ENCODE measurements around the gene TRAM2.

TRAM2 gene

GRCh38 chr6:52523378-52524142 lies 53.3 kb downstream of the TRAM2 start:
- H3K4me1 ChIP-seq (ENCODE audit: control insufficient read depth in 1 of 2, insufficient read depth in 2 of 2, low read length in 2 of 2): peaks cover 4 to 6% of the 10 kb centered on the region in 2 experiments
- H4K12ac ChIP-seq (ENCODE audit: low read depth, low read length): no peak overlapping the region
- peaks cover 0 to 2% of the 10 kb centered on the region in 2 experiments for H3K36me3 ChIP-seq (ENCODE audit: control insufficient read depth in 1 of 2, insufficient read depth in 2 of 2, low read length in 2 of 2)
- no peak overlapping the region for H2AK5ac ChIP-seq (ENCODE audit: low read length)
- H3K4me2 ChIP-seq (ENCODE audit: low read length): no peak overlapping the region
- no CpG with 5 or more reads among the region's 6 CpGs for WGBS (ENCODE audit: extremely low coverage, insufficient coverage, insufficient read length)
- H3K18ac ChIP-seq (ENCODE audit: low read length): no peak overlapping the region
- no peaks in the 10 kb centered on the region for H3K27me3 ChIP-seq (ENCODE audit: insufficient read depth, low read length)
- no peak overlapping the region for H4K91ac ChIP-seq (ENCODE audit: low read depth, low read length)
- DNase-seq: no peak
- H3K9ac ChIP-seq (ENCODE audit: low read length): no peak overlapping the region
- no peak overlapping the region for H2AFZ ChIP-seq (ENCODE audit: insufficient read depth, low read length, poor library complexity)
- no peak overlapping the region for H3K14ac ChIP-seq (ENCODE audit: low read length)
- no peaks in the 10 kb centered on the region for H3K9me3 ChIP-seq (ENCODE audit: insufficient read depth, low read depth, low read length)
- H3K27ac ChIP-seq (ENCODE audit: low read depth, low read length): no peak overlapping the region
- no peak overlapping the region for H3K4me3 ChIP-seq (ENCODE audit: low read depth, low read length)
- no peak overlapping the region for H2BK12ac ChIP-seq (ENCODE audit: low read length)
- H4K8ac ChIP-seq (ENCODE audit: low read depth, low read length): no peak overlapping the region
- no peak overlapping the region for H2BK120ac ChIP-seq (ENCODE audit: insufficient read depth, low read length, poor library complexity)
- H3K79me2 ChIP-seq (ENCODE audit: control insufficient read depth, insufficient read depth, low read length, poor library complexity): no peaks in the 10 kb centered on the region
- no peak overlapping the region for H3K23ac ChIP-seq (ENCODE audit: low read length)
- H3K4ac ChIP-seq (ENCODE audit: low read depth, low read length): no peak overlapping the region
- H3K79me1 ChIP-seq (ENCODE audit: low read length): no peaks in the 10 kb centered on the region
- no peak overlapping the region for H2BK5ac ChIP-seq (ENCODE audit: low read depth, low read length, poor library complexity)

GRCh38 chr6:52522655-52523054 lies 54.2 kb downstream of the TRAM2 start:
- Histone ChIP-seq H3K4me1 (ENCODE audit: control insufficient read depth in 1 of 2, insufficient read depth in 2 of 2, low read length in 2 of 2) (peaks cover 12% of the 10 kb centered on the region in 2 experiments), H3K27me3 (ENCODE audit: insufficient read depth, low read length) (no peaks in the 10 kb centered on the region), H3K79me2 (ENCODE audit: control insufficient read depth, insufficient read depth, low read length, poor library complexity) (peaks cover 3% of the 10 kb centered on the region), H2AFZ (ENCODE audit: insufficient read depth, low read length, poor library complexity) (no peak overlapping the region), H3K9ac (ENCODE audit: low read length) (no peak overlapping the region), H2BK5ac (ENCODE audit: low read depth, low read length, poor library complexity) (no peak overlapping the region), H2BK12ac (ENCODE audit: low read length) (no peak overlapping the region), H2AK5ac (ENCODE audit: low read length) (no peak overlapping the region), H3K27ac (ENCODE audit: low read depth, low read length) (no peak overlapping the region), H2BK120ac (ENCODE audit: insufficient read depth, low read length, poor library complexity) (no peak overlapping the region), H3K18ac (ENCODE audit: low read length) (no peak overlapping the region), H3K9me3 (ENCODE audit: insufficient read depth, low read depth, low read length) (no peaks in the 10 kb centered on the region), H4K8ac (ENCODE audit: low read depth, low read length) (no peak overlapping the region), H3K23ac (ENCODE audit: low read length) (no peak overlapping the region), H3K79me1 (ENCODE audit: low read length) (peaks cover 5% of the 10 kb centered on the region), H3K14ac (ENCODE audit: low read length) (no peak overlapping the region), H3K4ac (ENCODE audit: low read depth, low read length) (no peak overlapping the region), H3K36me3 (ENCODE audit: control insufficient read depth in 1 of 2, insufficient read depth in 2 of 2, low read length in 2 of 2) (peaks cover 0 to 2% of the 10 kb centered on the region in 2 experiments), H3K4me2 (ENCODE audit: low read length) (no peak overlapping the region), H3K4me3 (ENCODE audit: low read depth, low read length) (no peak overlapping the region), H4K91ac (ENCODE audit: low read depth, low read length) (no peak overlapping the region), H4K12ac (ENCODE audit: low read depth, low read length) (no peak overlapping the region)
- DNase-seq: no peak
- WGBS (ENCODE audit: extremely low coverage, insufficient coverage, insufficient read length): no CpG with 5 or more reads among the region's 3 CpGs

GRCh38 chr6:52522151-52522626 lies 54.7 kb downstream of the TRAM2 start:
- Histone ChIP-seq H3K79me1 (ENCODE audit: low read length) (peaks cover 6% of the 10 kb centered on the region), H3K14ac (ENCODE audit: low read length) (no peak overlapping the region), H2BK5ac (ENCODE audit: low read depth, low read length, poor library complexity) (no peak overlapping the region), H4K91ac (ENCODE audit: low read depth, low read length) (no peak overlapping the region), H4K8ac (ENCODE audit: low read depth, low read length) (no peak overlapping the region), H3K23ac (ENCODE audit: low read length) (no peak overlapping the region), H4K12ac (ENCODE audit: low read depth, low read length) (no peak overlapping the region), H3K79me2 (ENCODE audit: control insufficient read depth, insufficient read depth, low read length, poor library complexity) (peaks cover 3% of the 10 kb centered on the region), H2AFZ (ENCODE audit: insufficient read depth, low read length, poor library complexity) (no peak overlapping the region), H3K36me3 (ENCODE audit: control insufficient read depth in 1 of 2, insufficient read depth in 2 of 2, low read length in 2 of 2) (peaks cover 0 to 2% of the 10 kb centered on the region in 2 experiments), H3K27me3 (ENCODE audit: insufficient read depth, low read length) (no peaks in the 10 kb centered on the region), H3K4me1 (ENCODE audit: control insufficient read depth in 1 of 2, insufficient read depth in 2 of 2, low read length in 2 of 2) (peaks cover 13 to 14% of the 10 kb centered on the region in 2 experiments), H3K27ac (ENCODE audit: low read depth, low read length) (no peak overlapping the region), H3K9me3 (ENCODE audit: insufficient read depth, low read depth, low read length) (no peaks in the 10 kb centered on the region), H2AK5ac (ENCODE audit: low read length) (no peak overlapping the region), H3K4me3 (ENCODE audit: low read depth, low read length) (no peak overlapping the region), H3K4me2 (ENCODE audit: low read length) (no peak overlapping the region), H2BK120ac (ENCODE audit: insufficient read depth, low read length, poor library complexity) (no peak overlapping the region), H3K18ac (ENCODE audit: low read length) (no peak overlapping the region), H3K9ac (ENCODE audit: low read length) (no peak overlapping the region), H2BK12ac (ENCODE audit: low read length) (no peak overlapping the region), H3K4ac (ENCODE audit: low read depth, low read length) (no peak overlapping the region)
- no peak for DNase-seq
- no CpG with 5 or more reads among the region's 7 CpGs for WGBS (ENCODE audit: extremely low coverage, insufficient coverage, insufficient read length)

GRCh38 chr6:52519618-52520017 lies 57.2 kb downstream of the TRAM2 start:
- H4K91ac ChIP-seq (ENCODE audit: low read depth, low read length): no peak overlapping the region
- no peaks in the 10 kb centered on the region for H3K9me3 ChIP-seq (ENCODE audit: insufficient read depth, low read depth, low read length)
- no peak overlapping the region for H2AK5ac ChIP-seq (ENCODE audit: low read length)
- no peak overlapping the region for H2BK5ac ChIP-seq (ENCODE audit: low read depth, low read length, poor library complexity)
- no peak overlapping the region for H3K4ac ChIP-seq (ENCODE audit: low read depth, low read length)
- H3K14ac ChIP-seq (ENCODE audit: low read length): no peak overlapping the region
- no CpG with 5 or more reads among the region's 4 CpGs for WGBS (ENCODE audit: extremely low coverage, insufficient coverage, insufficient read length)
- H4K12ac ChIP-seq (ENCODE audit: low read depth, low read length): no peak overlapping the region
- H3K27me3 ChIP-seq (ENCODE audit: insufficient read depth, low read length): no peaks in the 10 kb centered on the region
- H3K4me3 ChIP-seq (ENCODE audit: low read depth, low read length): no peak overlapping the region
- H3K79me2 ChIP-seq (ENCODE audit: control insufficient read depth, insufficient read depth, low read length, poor library complexity): peaks cover 3% of the 10 kb centered on the region
- no peak overlapping the region for H2BK12ac ChIP-seq (ENCODE audit: low read length)
- peaks cover 0 to 2% of the 10 kb centered on the region in 2 experiments for H3K36me3 ChIP-seq (ENCODE audit: control insufficient read depth in 1 of 2, insufficient read depth in 2 of 2, low read length in 2 of 2)
- DNase-seq: no peak
- no peak overlapping the region for H3K4me2 ChIP-seq (ENCODE audit: low read length)
- H3K4me1 ChIP-seq (ENCODE audit: control insufficient read depth in 1 of 2, insufficient read depth in 2 of 2, low read length in 2 of 2): peaks cover 14 to 18% of the 10 kb centered on the region in 2 experiments
- no peak overlapping the region for H4K8ac ChIP-seq (ENCODE audit: low read depth, low read length)
- H2BK120ac ChIP-seq (ENCODE audit: insufficient read depth, low read length, poor library complexity): no peak overlapping the region
- no peak overlapping the region for H3K23ac ChIP-seq (ENCODE audit: low read length)
- no peak overlapping the region for H3K27ac ChIP-seq (ENCODE audit: low read depth, low read length)
- H2AFZ ChIP-seq (ENCODE audit: insufficient read depth, low read length, poor library complexity): no peak overlapping the region
- peaks cover 6% of the 10 kb centered on the region for H3K79me1 ChIP-seq (ENCODE audit: low read length)
- H3K9ac ChIP-seq (ENCODE audit: low read length): no peak overlapping the region
- H3K18ac ChIP-seq (ENCODE audit: low read length): no peak overlapping the region

All from trophoblast cell (in vitro differentiated cells and primary cell).